ENCODE measurements around the gene UMODL1.

DNA sequence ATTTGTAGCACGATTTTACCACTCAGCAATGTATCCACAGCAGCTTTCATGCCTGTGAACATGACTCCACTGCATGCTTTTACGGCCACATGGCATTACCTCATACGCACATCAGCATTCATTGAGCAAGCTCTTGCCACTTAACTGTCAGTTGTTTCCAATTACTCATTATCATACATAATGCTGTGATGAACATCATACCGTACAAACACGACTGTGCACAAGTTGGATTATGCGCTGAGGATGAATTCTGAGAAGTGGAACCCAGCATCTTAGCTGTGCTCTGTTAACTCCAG, 9.6 kb downstream of the UMODL1 start:
- TF ChIP-seq POLR2AphosphoS5 (IDR thresholded peaks at IDR 0.05) (no peak), POLR2A (IDR thresholded peaks at IDR 0.05) (no peak)
- TF ChIP-seq, protein P1, sequence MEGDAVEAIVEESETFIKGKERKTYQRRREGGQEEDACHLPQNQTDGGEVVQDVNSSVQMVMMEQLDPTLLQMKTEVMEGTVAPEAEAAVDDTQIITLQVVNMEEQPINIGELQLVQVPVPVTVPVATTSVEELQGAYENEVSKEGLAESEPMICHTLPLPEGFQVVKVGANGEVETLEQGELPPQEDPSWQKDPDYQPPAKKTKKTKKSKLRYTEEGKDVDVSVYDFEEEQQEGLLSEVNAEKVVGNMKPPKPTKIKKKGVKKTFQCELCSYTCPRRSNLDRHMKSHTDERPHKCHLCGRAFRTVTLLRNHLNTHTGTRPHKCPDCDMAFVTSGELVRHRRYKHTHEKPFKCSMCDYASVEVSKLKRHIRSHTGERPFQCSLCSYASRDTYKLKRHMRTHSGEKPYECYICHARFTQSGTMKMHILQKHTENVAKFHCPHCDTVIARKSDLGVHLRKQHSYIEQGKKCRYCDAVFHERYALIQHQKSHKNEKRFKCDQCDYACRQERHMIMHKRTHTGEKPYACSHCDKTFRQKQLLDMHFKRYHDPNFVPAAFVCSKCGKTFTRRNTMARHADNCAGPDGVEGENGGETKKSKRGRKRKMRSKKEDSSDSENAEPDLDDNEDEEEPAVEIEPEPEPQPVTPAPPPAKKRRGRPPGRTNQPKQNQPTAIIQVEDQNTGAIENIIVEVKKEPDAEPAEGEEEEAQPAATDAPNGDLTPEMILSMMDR (IDR thresholded peaks at IDR 0.05), result no peak

Measured in stomach (tissue), 4 donors.